PFSK-1 (cell line): Measurements from ENCODE around the gene HIBCH.

ENCODE experiments used
- REST ChIP-seq, 2 experiments: IDR thresholded peaks; 2 replicates each; pipeline versions ENCODE4 v1.6.1 to v1.8.0; 2011 to 2012; ENCODE audit warnings: low read depth in 2 of 2, low read length in 2 of 2, control low read depth in 1 of 2, inconsistent platforms in 1 of 2, mild to moderate bottlenecking in 1 of 2, moderate library complexity in 1 of 2; ENCODE audit not compliant: insufficient read depth in 1 of 2
- SIN3A ChIP-seq: IDR thresholded peaks from 2 replicates; pipeline ENCODE4 v1.6.1; 2012; ENCODE audit warnings: mild to moderate bottlenecking, low read length, moderate library complexity, borderline replicate concordance; ENCODE audit not compliant: insufficient read depth

GRCh38 chr2:190283783-190284182, 35.8 kb downstream of the HIBCH start:
- no peak for TF ChIP-seq REST (IDR thresholded peaks at IDR 0.05; ENCODE audit: insufficient read depth in 1 of 2, low read depth in 2 of 2, low read length in 2 of 2)
- TF ChIP-seq SIN3A: no peak
